CD4-positive, alpha-beta T cell treated with Interleukin-6 for 4 hours (primary cell): ENCODE data around the gene CSNK2A1.
A peak's percentile ranks its signal among the peaks of the same experiment; 100 is the strongest.

Experiments
- DNase-seq: peaks from one replicate; pipeline ENCODE4 v3.0.0-alpha.2; 2020; ENCODE audit warnings: mixed read lengths

Gene CSNK2A1

GRCh38 chr20:445514-446336, 97.9 kb downstream of the CSNK2A1 start:
- DNase-seq = no peak

GRCh38 chr20:444862-445426, 98.6 kb downstream of the CSNK2A1 start:
- DNase-seq = no peak

- no peak for DNase-seq
Observed at GRCh38 chr20:444117-444516, 99.5 kb downstream of the CSNK2A1 start.

- no peak for DNase-seq
Observed at GRCh38 chr20:443223-443775, 100.3 kb downstream of the CSNK2A1 start.

GRCh38 chr20:440636-441035, 103.0 kb downstream of the CSNK2A1 start:
- no peak for DNase-seq

GRCh38 chr20:440148-440547, 103.4 kb downstream of the CSNK2A1 start:
- no peak for DNase-seq

GRCh38 chr20:438571-439469, 104.8 kb downstream of the CSNK2A1 start:
- DNase-seq = peak; percentile 75

- DNase-seq = peak; percentile 15
Observed at GRCh38 chr20:437787-438486, 105.7 kb downstream of the CSNK2A1 start.

- DNase-seq = no peak
Observed at GRCh38 chr20:436476-436875, 107.1 kb downstream of the CSNK2A1 start.

- no peak for DNase-seq
Observed at GRCh38 chr20:435558-435957, 108.0 kb downstream of the CSNK2A1 start.

GRCh38 chr20:434661-435419, 108.8 kb downstream of the CSNK2A1 start:
- no peak for DNase-seq

- DNase-seq = no peak
Observed at GRCh38 chr20:434221-434620, 109.4 kb downstream of the CSNK2A1 start.

- peak; percentile 61 for DNase-seq
Observed at GRCh38 chr20:433300-433975, 110.2 kb downstream of the CSNK2A1 start.

GRCh38 chr20:432677-433299, 110.8 kb downstream of the CSNK2A1 start:
- no peak for DNase-seq

GRCh38 chr20:432208-432607, 111.4 kb downstream of the CSNK2A1 start:
- DNase-seq = no peak

GRCh38 chr20:431012-431904, 112.3 kb downstream of the CSNK2A1 start:
- peak; percentile 52 for DNase-seq

- no peak for DNase-seq
Observed at GRCh38 chr20:430091-430999, 113.2 kb downstream of the CSNK2A1 start.

GRCh38 chr20:428658-429200, 114.9 kb downstream of the CSNK2A1 start:
- no peak for DNase-seq
